Thyroid gland (tissue), 4 donors: Measurements from ENCODE around the gene SPINK7. TPM values are rescaled to one million over a fixed set of nuclear protein-coding genes. Genes with fewer than 3 reads are reported as not detected.

ENCODE experiments used
- total RNA-seq, 4 donors: library from RNA; depleted of rRNA; stranded (reverse); fragments of >200 nt; gene quantifications; one replicate each; pipeline ENCODE4 v1.2.3, GENCODE V29; 2016

Gene SPINK7
- total RNA-seq, 4 donors from 2014 or later = not detected

Other genes starting within 250 kb of the SPINK7 start
- 1 to 10 TPM in 1 of 4 donors, under 1 TPM in 1, not detected in 2; 0.13 to 6.7 TPM for gene SPINK5, start 248.4 kb upstream of the SPINK7 start, total RNA-seq
- not detected for gene SPINK14, start 143.9 kb upstream of the SPINK7 start, total RNA-seq
- gene SPINK6, start 109.4 kb upstream of the SPINK7 start, total RNA-seq = not detected
- gene MARCOL, start 73.9 kb upstream of the SPINK7 start, total RNA-seq = not detected
- gene SPINK13, start 43.6 kb upstream of the SPINK7 start, total RNA-seq = not detected
- not detected for gene SPINK9, start 23.1 kb downstream of the SPINK7 start, total RNA-seq
- 10 to 100 TPM; 49.6 to 86.4 (median 64.1) TPM for gene FBXO38, start 71.5 kb downstream of the SPINK7 start, total RNA-seq